ENCODE data around the gene CLIC1.

DNA sequence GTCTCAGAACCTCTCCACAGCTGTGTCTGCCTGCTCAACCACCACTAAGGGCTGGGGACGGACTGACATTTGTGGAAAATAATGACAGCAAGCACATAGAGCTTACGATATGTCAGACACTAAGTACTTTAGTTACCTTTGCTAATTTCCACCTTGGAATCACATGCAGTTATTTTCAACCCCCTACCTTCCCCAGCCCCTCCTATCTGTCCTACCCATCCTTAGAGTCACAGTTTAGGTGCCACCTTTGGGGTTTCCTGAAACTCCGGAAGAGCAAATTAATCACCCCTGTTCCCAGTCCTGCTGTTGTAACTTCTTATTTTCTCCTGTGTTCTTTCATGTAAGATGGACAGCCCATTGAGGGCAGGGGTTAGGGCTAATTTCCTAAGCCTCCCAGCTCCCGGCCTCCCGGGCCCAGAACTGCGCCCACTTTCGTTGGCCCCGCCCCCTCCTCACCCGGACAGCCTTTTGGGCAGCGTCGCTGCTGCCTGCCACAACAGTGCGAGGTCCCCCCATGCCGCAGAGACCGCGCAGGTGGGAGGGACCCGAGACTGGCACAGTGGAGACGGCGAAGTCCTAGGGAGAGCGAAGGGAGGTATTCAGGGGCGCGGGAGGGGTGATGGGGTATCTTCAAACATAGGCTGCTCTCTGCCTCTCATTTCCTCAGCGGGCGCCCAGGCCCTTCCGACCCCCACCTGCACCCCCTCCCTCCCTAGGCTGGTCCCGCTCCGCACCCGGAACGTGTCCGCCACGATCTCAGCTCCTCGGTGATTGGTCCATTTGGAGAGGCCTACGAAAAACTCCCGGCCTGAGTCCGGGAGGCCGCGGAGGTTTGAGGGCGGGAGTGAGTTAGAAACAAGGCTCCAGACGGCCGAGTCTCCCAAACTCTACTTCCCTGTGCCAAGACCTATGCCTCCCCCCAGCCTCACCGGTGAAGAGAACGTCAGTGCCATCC is 8.3 kb downstream of the CLIC1 start:
- TF ChIP-seq, protein P1, sequence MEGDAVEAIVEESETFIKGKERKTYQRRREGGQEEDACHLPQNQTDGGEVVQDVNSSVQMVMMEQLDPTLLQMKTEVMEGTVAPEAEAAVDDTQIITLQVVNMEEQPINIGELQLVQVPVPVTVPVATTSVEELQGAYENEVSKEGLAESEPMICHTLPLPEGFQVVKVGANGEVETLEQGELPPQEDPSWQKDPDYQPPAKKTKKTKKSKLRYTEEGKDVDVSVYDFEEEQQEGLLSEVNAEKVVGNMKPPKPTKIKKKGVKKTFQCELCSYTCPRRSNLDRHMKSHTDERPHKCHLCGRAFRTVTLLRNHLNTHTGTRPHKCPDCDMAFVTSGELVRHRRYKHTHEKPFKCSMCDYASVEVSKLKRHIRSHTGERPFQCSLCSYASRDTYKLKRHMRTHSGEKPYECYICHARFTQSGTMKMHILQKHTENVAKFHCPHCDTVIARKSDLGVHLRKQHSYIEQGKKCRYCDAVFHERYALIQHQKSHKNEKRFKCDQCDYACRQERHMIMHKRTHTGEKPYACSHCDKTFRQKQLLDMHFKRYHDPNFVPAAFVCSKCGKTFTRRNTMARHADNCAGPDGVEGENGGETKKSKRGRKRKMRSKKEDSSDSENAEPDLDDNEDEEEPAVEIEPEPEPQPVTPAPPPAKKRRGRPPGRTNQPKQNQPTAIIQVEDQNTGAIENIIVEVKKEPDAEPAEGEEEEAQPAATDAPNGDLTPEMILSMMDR (IDR thresholded peaks at IDR 0.05) = no peak
- TF ChIP-seq FOSB (CRISPR knock-in tag; IDR thresholded peaks at IDR 0.05) (no peak), RAD21 (conservative IDR thresholded peaks at IDR 0.05 in 1 of 2, IDR thresholded peaks at IDR 0.05 in 1 of 2) (no peak), POLR2A (IDR thresholded peaks at IDR 0.05; ENCODE audit: low read length) (no peak), FOSL2 (IDR thresholded peaks at IDR 0.05) (no peak), FOSL2 (CRISPR knock-in tag; IDR thresholded peaks at IDR 0.05) (no peak), ZFP36 (IDR thresholded peaks at IDR 0.05; ENCODE audit: borderline replicate concordance, partially characterized antibody) (no peak)
- TF ChIP-seq, protein P2, sequence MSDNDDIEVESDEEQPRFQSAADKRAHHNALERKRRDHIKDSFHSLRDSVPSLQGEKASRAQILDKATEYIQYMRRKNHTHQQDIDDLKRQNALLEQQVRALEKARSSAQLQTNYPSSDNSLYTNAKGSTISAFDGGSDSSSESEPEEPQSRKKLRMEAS (IDR thresholded peaks at IDR 0.05) = no peak
- TF ChIP-seq, protein P3, sequence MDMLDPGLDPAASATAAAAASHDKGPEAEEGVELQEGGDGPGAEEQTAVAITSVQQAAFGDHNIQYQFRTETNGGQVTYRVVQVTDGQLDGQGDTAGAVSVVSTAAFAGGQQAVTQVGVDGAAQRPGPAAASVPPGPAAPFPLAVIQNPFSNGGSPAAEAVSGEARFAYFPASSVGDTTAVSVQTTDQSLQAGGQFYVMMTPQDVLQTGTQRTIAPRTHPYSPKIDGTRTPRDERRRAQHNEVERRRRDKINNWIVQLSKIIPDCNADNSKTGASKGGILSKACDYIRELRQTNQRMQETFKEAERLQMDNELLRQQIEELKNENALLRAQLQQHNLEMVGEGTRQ (IDR thresholded peaks at IDR 0.05) = no peak
- TF ChIP-seq, protein P4, sequence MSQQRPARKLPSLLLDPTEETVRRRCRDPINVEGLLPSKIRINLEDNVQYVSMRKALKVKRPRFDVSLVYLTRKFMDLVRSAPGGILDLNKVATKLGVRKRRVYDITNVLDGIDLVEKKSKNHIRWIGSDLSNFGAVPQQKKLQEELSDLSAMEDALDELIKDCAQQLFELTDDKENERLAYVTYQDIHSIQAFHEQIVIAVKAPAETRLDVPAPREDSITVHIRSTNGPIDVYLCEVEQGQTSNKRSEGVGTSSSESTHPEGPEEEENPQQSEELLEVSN (IDR thresholded peaks at IDR 0.05; ENCODE audit: borderline replicate concordance, low read depth) = no peak
- TF ChIP-seq, protein P5, sequence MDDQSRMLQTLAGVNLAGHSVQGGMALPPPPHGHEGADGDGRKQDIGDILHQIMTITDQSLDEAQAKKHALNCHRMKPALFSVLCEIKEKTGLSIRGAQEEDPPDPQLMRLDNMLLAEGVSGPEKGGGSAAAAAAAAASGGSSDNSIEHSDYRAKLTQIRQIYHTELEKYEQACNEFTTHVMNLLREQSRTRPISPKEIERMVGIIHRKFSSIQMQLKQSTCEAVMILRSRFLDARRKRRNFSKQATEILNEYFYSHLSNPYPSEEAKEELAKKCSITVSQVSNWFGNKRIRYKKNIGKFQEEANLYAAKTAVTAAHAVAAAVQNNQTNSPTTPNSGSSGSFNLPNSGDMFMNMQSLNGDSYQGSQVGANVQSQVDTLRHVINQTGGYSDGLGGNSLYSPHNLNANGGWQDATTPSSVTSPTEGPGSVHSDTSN (IDR thresholded peaks at IDR 0.05) = no peak
- TF ChIP-seq, protein P6, sequence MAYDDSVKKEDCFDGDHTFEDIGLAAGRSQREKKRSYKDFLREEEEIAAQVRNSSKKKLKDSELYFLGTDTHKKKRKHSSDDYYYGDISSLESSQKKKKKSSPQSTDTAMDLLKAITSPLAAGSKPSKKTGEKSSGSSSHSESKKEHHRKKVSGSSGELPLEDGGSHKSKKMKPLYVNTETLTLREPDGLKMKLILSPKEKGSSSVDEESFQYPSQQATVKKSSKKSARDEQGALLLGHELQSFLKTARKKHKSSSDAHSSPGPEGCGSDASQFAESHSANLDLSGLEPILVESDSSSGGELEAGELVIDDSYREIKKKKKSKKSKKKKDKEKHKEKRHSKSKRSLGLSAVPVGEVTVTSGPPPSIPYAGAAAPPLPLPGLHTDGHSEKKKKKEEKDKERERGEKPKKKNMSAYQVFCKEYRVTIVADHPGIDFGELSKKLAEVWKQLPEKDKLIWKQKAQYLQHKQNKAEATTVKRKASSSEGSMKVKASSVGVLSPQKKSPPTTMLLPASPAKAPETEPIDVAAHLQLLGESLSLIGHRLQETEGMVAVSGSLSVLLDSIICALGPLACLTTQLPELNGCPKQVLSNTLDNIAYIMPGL (CRISPR knock-in tag; IDR thresholded peaks at IDR 0.05; ENCODE audit: borderline replicate concordance) = no peak

Data from A549 (cell line).